ENCODE results near the gene DDAH1. TPM values are rescaled to one million over a fixed set of nuclear protein-coding genes. Genes with fewer than 3 reads are reported as not detected.

The DDAH1 gene
- polyA plus RNA-seq, result 48.8 and 53.8 TPM in 2 replicates

GRCh38 chr1:85465099-85465785, at the start of gene DDAH1:
Gene DDAH1, minus strand, starts transcription at chr1:85465159. Its CDS starts 114 bp downstream, at chr1:85465045.

DNA sequence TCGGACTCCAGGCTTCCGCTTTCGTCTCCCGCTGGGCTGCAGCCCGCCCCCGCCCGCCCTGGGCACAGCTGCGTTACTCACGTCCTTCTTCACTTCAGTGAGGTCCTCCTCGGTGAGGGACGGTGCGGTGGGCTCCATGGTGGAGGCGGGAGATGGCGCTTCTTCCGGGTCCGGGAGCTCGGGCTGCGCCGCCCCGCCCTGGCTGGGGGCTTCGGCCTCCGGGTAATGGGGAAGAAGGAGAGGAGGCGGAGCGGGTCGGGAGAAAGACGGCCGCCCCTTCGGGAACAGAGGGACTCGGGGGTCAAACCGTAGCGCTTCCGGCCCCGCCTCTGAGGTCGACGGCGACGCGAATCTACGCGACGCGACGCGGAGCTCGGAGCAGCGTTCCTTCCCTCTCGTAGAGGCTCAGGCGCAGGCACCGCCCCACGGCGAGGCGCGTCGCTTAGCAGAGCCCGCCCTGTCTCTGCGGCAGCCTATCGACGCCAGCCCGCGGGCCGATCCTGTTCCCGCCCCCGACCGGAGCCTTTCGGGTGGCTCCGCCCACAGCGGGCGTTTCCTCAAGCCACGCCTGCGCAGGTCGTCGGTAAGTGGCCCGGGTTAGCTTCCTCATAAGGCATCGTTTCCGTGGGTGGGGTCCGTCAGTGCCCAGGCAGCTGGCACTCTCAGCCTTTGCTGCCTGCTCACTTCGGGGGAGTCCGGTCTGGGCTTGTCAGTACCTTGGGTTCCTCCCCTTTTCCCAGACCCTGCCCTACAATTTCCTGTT, 188.6 kb downstream of the DDAH1 start, which contains the start of gene BCL10:
BCL10 (minus strand) TSS at position 418 of the 763 bp plus-strand sequence; CDS start at position 138, 280 bp downstream.

Other genes starting within 250 kb of the DDAH1 start
- gene C1orf52, start 205.5 kb downstream of the DDAH1 start, polyA plus RNA-seq, result 49.9 and 68.1 TPM in 2 replicates
- gene BCL10, start 188.5 kb downstream of the DDAH1 start, polyA plus RNA-seq, result 10.7 and 13.4 TPM in 2 replicates
- 0.20 TPM in 1 of 2 replicates, not detected in the other for gene CCN1, start 115.6 kb upstream of the DDAH1 start, polyA plus RNA-seq
- gene ZNHIT6, start 243.3 kb upstream of the DDAH1 start, polyA plus RNA-seq, result 25.3 and 27.0 TPM in 2 replicates

All from Purkinje cell (primary cell).